SK-N-SH (cell line): ENCODE data around the gene ACSL3. TPM values are rescaled to one million over a fixed set of nuclear protein-coding genes. Genes with fewer than 3 reads are reported as not detected.

Experiments used
- CTCF ChIA-PET: fragments of 300-600, 350-600 bp; formaldehyde crosslinking; extraction: SDS; loops from one replicate; lab custom pipeline; 2021; lab: Yijun Ruan, JAX
- POLR2A ChIA-PET: fragments of 350-600 bp; sonication (Branson Sonifier 250); formaldehyde crosslinking; extraction: SDS; loops from one replicate; lab custom pipeline; 2020; ENCODE audit warnings: antibody characterized with exemption, inconsistent platforms; lab: Yijun Ruan, JAX
- DNase-seq: peaks from one replicate; pipeline ENCODE4 v3.0.0; 2012
- H2AFZ ChIP-seq: fragments of 200-600 bp; sonication (generic); 2 replicates; pipeline ENCODE4 v1.8.1; 2016; ENCODE audit warnings: antibody characterized with exemption, mild to moderate bottlenecking, low read depth
- H3F3A ChIP-seq: fragments of 200-600 bp; sonication (generic); replicated peaks from 2 replicates; pipeline ENCODE3; 2016; ENCODE audit warnings: antibody characterized with exemption, mild to moderate bottlenecking; ENCODE audit not compliant: insufficient read depth
- H3K27ac ChIP-seq, 2 experiments: fragments of 200-500 bp in 1 of 2; fragments of 200-600 bp in 1 of 2; sonication (Bioruptor generic) in 1 of 2; sonication (generic), shearing (Covaris generic) in 1 of 2; 2 replicates each; pipeline versions ENCODE4 v1.5.1 to v1.6.1; 2014 to 2016; ENCODE audit warnings: low read depth in 2 of 2, inconsistent platforms in 1 of 2, low read length in 1 of 2, mild to moderate bottlenecking in 1 of 2, mixed read lengths in 1 of 2
- H3K27me3 ChIP-seq: fragments of 200-600 bp; sonication (generic), shearing (Covaris generic); 2 replicates; pipeline ENCODE4 v1.6.1; 2016; ENCODE audit warnings: mixed run types; ENCODE audit not compliant: insufficient read depth
- H3K36me3 ChIP-seq, 2 experiments: fragments of 200-500 bp in 1 of 2; fragments of 200-600 bp in 1 of 2; sonication (Bioruptor generic) in 1 of 2; sonication (generic) in 1 of 2; replicated peaks in 1 of 2; 2 replicates each; pipeline versions ENCODE3 to v1.5.1; 2014 to 2016; ENCODE audit warnings: low read length in 1 of 2, mild to moderate bottlenecking in 1 of 2; ENCODE audit not compliant: insufficient read depth in 2 of 2, control insufficient read depth in 1 of 2
- H3K4me1 ChIP-seq, 2 experiments: fragments of 200-500 bp in 1 of 2; fragments of 200-600 bp in 1 of 2; sonication (Bioruptor generic) in 1 of 2; sonication (generic), shearing (Covaris generic) in 1 of 2; 2 replicates each; pipeline versions ENCODE4 v1.5.1 to v1.6.1; 2014 to 2016; ENCODE audit warnings: low read depth in 1 of 2, low read length in 1 of 2, mixed run types in 1 of 2; ENCODE audit not compliant: insufficient read depth in 2 of 2, control insufficient read depth in 1 of 2
- H3K4me2 ChIP-seq: fragments of 200-600 bp; sonication (generic), shearing (Covaris generic); 2 replicates; pipeline ENCODE4 v1.6.1; 2017; ENCODE audit warnings: mixed run types
- H3K4me3 ChIP-seq, 2 experiments: fragments of 200-500 bp in 1 of 2; fragments of 200-600 bp in 1 of 2; sonication (Bioruptor generic) in 1 of 2; sonication (generic), shearing (Covaris generic) in 1 of 2; 2 replicates each; pipeline versions ENCODE4 v1.5.1 to v1.8.1; 2014 to 2016; ENCODE audit warnings: low read depth in 2 of 2, inconsistent platforms in 1 of 2, low read length in 1 of 2, mild to moderate bottlenecking in 1 of 2, mixed read lengths in 1 of 2, moderate library complexity in 1 of 2
- H3K79me2 ChIP-seq: fragments of 200-600 bp; sonication (generic); 2 replicates; pipeline ENCODE4 v1.8.1; 2017; ENCODE audit warnings: mild to moderate bottlenecking; ENCODE audit not compliant: insufficient read depth
- H3K9ac ChIP-seq: fragments of 200-600 bp; sonication (generic); 2 replicates; pipeline ENCODE4 v1.6.1; 2017; ENCODE audit warnings: mixed run types
- H3K9me2 ChIP-seq: fragments of 200-600 bp; sonication (generic); 2 replicates; pipeline ENCODE4 v1.6.1; 2017; ENCODE audit warnings: mixed run types
- H3K9me3 ChIP-seq: fragments of 200-600 bp; sonication (generic); 2 replicates; pipeline ENCODE4 v1.6.1; 2017; ENCODE audit warnings: mixed run types, mild to moderate bottlenecking, moderate library complexity
- H4K20me1 ChIP-seq: fragments of 200-600 bp; sonication (generic); 2 replicates; pipeline ENCODE4 v1.6.1; 2017; ENCODE audit warnings: mild to moderate bottlenecking, mixed run types; ENCODE audit not compliant: insufficient read depth
- FOXJ3 ChIP-seq: sonication (generic); formaldehyde crosslinking; IDR thresholded peaks from 2 replicates; pipeline ENCODE4 v1.5.1; 2020; ENCODE audit warnings: mild to moderate bottlenecking, missing genetic modification reagents
- GABPA ChIP-seq: IDR thresholded peaks from 2 replicates; pipeline ENCODE4 v1.4.0; 2012; ENCODE audit warnings: low read depth, mild to moderate bottlenecking
- MEF2A ChIP-seq: IDR thresholded peaks from 2 replicates; pipeline ENCODE4 v1.4.0; 2012; ENCODE audit warnings: low read depth, borderline replicate concordance
- POLR2AphosphoS5 ChIP-seq: IDR thresholded peaks from 2 replicates; pipeline ENCODE4 v1.6.1; 2012; ENCODE audit warnings: low read depth, low read length
- RAD21 ChIP-seq: IDR thresholded peaks from 2 replicates; pipeline ENCODE4 v1.6.1; 2012; ENCODE audit warnings: mild to moderate bottlenecking, low read length
- RCOR1 ChIP-seq: fragments of 150-350 bp; IDR thresholded peaks from 2 replicates; pipeline ENCODE4 v1.6.1; 2017; ENCODE audit warnings: antibody characterized with exemption, low read length
- RFX5 ChIP-seq: IDR thresholded peaks from 2 replicates; pipeline ENCODE4 v1.6.1; 2012; ENCODE audit warnings: mild to moderate bottlenecking, improper control_type of control experiment, low read length
- SMC3 ChIP-seq: IDR thresholded peaks from 2 replicates; pipeline ENCODE4 v1.6.1; 2012; ENCODE audit warnings: low read depth, low read length, improper control_type of control experiment
- TAF1 ChIP-seq: IDR thresholded peaks from 2 replicates; pipeline ENCODE4 v1.6.1; 2012; ENCODE audit warnings: low read depth, mild to moderate bottlenecking, low read length, moderate library complexity, borderline replicate concordance
- TCF12 ChIP-seq: IDR thresholded peaks from 2 replicates; pipeline ENCODE4 v1.4.0; 2012
- WGBS: methylation state at CpG from one replicate; pipeline ENCODE4 v1.1.6; 2017; ENCODE audit warnings: low lambda C conversion rate; 5-methylcytosine and 5-hydroxymethylcytosine counted together
- polyA plus RNA-seq, 3 experiments: library from polyadenylated mRNA; depleted of rRNA; stranded (reverse); fragments of >200 nt; gene quantifications; 2 replicates each; pipeline ENCODE4 v1.2.3, GENCODE V29; 2012
- TF ChIP-seq, protein P1 (sequence below): fragments of 150-350 bp; IDR thresholded peaks from 2 replicates; pipeline ENCODE4 v1.6.1; 2017; ENCODE audit warnings: antibody characterized with exemption, low read length, low read depth, borderline replicate concordance
- TF ChIP-seq, protein P2 (sequence below): IDR thresholded peaks from 2 replicates; pipeline ENCODE4; 2012
- TF ChIP-seq, protein P3 (sequence below): IDR thresholded peaks from 2 replicates; pipeline ENCODE4 v1.4.0; 2012; ENCODE audit warnings: low read depth, borderline replicate concordance

ACSL3 gene
- polyA plus RNA-seq, 1 of the 3 experiments (the other 2 are of a cell fraction): 15.7 TPM

DNA sequence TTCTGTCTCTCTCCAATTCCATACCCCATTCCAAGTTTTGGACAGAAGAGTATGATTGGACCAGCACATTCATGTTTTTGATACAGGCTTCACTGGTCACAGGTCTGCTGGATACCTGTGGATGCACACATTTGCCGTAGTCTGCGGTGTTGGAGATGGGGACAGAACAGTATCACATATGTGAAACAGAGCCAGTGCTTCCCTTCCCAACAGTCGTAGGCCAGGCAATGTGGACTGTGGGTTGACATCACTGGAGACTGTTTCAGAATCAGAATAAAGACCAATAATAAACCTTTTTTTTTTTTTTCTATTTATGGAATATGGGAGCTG lies 18.7 kb downstream of the ACSL3 start (continued):
- TF ChIP-seq, protein P1, sequence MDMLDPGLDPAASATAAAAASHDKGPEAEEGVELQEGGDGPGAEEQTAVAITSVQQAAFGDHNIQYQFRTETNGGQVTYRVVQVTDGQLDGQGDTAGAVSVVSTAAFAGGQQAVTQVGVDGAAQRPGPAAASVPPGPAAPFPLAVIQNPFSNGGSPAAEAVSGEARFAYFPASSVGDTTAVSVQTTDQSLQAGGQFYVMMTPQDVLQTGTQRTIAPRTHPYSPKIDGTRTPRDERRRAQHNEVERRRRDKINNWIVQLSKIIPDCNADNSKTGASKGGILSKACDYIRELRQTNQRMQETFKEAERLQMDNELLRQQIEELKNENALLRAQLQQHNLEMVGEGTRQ: no peak
- no peak for TF ChIP-seq RAD21

DNA sequence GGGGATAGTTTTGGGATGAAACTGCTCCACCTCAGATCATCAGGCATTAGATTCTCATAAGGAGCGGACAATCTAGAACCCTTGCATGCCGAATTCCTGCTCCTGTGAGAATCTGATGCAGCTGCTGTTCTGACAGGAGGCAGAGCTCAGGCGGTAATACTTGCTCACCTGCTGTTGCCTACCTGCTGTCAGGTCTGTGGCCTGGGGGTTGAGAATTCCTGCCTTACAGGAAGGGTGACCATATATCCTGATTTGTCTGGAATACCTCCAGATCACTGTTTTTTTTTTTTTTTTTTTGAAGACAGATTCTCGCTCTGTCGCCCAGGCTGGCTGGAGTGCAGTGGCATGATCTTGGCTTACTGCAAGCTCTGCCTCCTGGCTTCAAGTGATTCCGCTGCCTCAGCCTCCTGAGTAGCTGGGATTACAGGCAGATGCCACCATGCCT lies 21.7 kb downstream of the ACSL3 start:
- Histone ChIP-seq H2AFZ (no peak overlapping the region), H3K9me3 (no peaks in the 10 kb centered on the region), H3K36me3 (peaks cover 0 to 5% of the 10 kb centered on the region in 2 experiments), H3K4me2 (no peak overlapping the region), H3K4me1 (peaks cover 25 to 42% of the 10 kb centered on the region in 2 experiments; a peak in 3 of 4 replicates), H3K79me2 (peaks cover 98% of the 10 kb centered on the region), H3K27ac (no peak overlapping the region), H3K4me3 (no peak overlapping the region), H4K20me1 (peaks cover 50% of the 10 kb centered on the region), H3K9me2 (no peaks in the 10 kb centered on the region), H3K9ac (no peak overlapping the region), H3K27me3 (no peaks in the 10 kb centered on the region), H3F3A (peaks cover 12% of the 10 kb centered on the region)
- ChIA-PET CTCF (interaction anchor here (0.8 to 1.3 kb wide), 2 partner anchors 175 to 177 kb away, joined by 3 read pairs; no protein-coding TSS in a partner anchor), POLR2A (no interaction called here)
- WGBS: 96% methylated on average over 5 of the region's 6 CpGs
- TF ChIP-seq, protein P2, sequence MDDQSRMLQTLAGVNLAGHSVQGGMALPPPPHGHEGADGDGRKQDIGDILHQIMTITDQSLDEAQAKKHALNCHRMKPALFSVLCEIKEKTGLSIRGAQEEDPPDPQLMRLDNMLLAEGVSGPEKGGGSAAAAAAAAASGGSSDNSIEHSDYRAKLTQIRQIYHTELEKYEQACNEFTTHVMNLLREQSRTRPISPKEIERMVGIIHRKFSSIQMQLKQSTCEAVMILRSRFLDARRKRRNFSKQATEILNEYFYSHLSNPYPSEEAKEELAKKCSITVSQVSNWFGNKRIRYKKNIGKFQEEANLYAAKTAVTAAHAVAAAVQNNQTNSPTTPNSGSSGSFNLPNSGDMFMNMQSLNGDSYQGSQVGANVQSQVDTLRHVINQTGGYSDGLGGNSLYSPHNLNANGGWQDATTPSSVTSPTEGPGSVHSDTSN: no peak
- TF ChIP-seq, protein P1: no peak
- TF ChIP-seq TAF1 (no peak), POLR2AphosphoS5 (no peak), RCOR1 (no peak)
- DNase-seq: no peak

DNA sequence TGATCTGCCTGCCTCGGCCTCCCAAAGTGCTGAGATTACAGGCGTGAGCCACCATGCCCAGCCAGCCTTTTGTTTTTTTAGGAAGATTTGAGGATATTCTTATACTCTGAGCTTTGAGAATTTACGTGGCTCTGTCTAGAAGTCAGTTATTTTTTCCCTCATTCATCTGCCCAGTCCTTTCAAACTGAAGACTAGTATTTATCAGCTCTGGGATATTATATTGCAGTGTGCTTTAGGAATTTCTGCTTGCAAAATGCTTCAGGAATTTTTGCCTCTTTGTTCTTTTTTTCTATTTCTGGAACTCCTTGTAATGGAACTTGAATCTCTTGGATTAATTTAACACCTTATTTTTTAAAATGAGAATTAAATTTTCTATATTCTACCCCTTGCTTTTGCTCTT lies 22.6 kb downstream of the ACSL3 start:
- no peak overlapping the region for H3K9ac ChIP-seq
- peaks cover 43% of the 10 kb centered on the region for H4K20me1 ChIP-seq
- CTCF ChIA-PET: interaction anchor here (1.1 to 2.9 kb wide), 3 partner anchors 177 to 193 kb away, joined by 3 to 10 read pairs (median 3); no protein-coding TSS in a partner anchor
- H3K27ac ChIP-seq: peak overlapping the region; percentile 24 to 82; a peak in 2 of 4 replicates
- POLR2A ChIA-PET: no interaction called here
- peaks cover 91% of the 10 kb centered on the region for H3K79me2 ChIP-seq
- H3F3A ChIP-seq: peaks cover 12% of the 10 kb centered on the region
- DNase-seq: no peak
- H3K4me3 ChIP-seq: no peak overlapping the region
- H3K36me3 ChIP-seq: peaks cover 5% of the 10 kb centered on the region in 2 experiments
- 96% methylated on average over 3 of the region's 3 CpGs for WGBS
- no peak overlapping the region for H3K4me2 ChIP-seq
- no peaks in the 10 kb centered on the region for H3K9me3 ChIP-seq
- H3K9me2 ChIP-seq: no peaks in the 10 kb centered on the region
- peaks cover 25 to 34% of the 10 kb centered on the region in 2 experiments; a peak in 3 of 4 replicates for H3K4me1 ChIP-seq
- no peaks in the 10 kb centered on the region for H3K27me3 ChIP-seq
- TF ChIP-seq RAD21 (no peak), TCF12 (no peak), SMC3 (no peak), RFX5 (no peak), RCOR1 (no peak), FOXJ3 (no peak), GABPA (no peak), MEF2A (no peak)
- TF ChIP-seq, protein P3, sequence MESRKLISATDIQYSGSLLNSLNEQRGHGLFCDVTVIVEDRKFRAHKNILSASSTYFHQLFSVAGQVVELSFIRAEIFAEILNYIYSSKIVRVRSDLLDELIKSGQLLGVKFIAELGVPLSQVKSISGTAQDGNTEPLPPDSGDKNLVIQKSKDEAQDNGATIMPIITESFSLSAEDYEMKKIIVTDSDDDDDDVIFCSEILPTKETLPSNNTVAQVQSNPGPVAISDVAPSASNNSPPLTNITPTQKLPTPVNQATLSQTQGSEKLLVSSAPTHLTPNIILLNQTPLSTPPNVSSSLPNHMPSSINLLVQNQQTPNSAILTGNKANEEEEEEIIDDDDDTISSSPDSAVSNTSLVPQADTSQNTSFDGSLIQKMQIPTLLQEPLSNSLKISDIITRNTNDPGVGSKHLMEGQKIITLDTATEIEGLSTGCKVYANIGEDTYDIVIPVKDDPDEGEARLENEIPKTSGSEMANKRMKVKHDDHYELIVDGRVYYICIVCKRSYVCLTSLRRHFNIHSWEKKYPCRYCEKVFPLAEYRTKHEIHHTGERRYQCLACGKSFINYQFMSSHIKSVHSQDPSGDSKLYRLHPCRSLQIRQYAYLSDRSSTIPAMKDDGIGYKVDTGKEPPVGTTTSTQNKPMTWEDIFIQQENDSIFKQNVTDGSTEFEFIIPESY: no peak
- no peak overlapping the region for H2AFZ ChIP-seq
